Measurements from ENCODE around the gene SLC29A4. TPM values are rescaled to one million over a fixed set of nuclear protein-coding genes. Genes with fewer than 3 reads are reported as not detected.
A peak's percentile ranks its signal among the peaks of the same experiment; 100 is the strongest.

SLC29A4 gene
- total RNA-seq, 1 donor from 2014 or later, result 7.9 TPM

- Mint-ChIP-seq H3K27ac (ENCODE audit: unreplicated experiment) (no peak overlapping the region), H3K4me3 (ENCODE audit: unreplicated experiment) (no peak overlapping the region), H3K9me3 (ENCODE audit: unreplicated experiment) (no peaks in the 10 kb centered on the region), H3K4me1 (ENCODE audit: unreplicated experiment) (peaks cover 3% of the 10 kb centered on the region), H3K27me3 (ENCODE audit: unreplicated experiment) (no peaks in the 10 kb centered on the region), H3K36me3 (ENCODE audit: unreplicated experiment) (peaks cover 48% of the 10 kb centered on the region)
- no peak for TF ChIP-seq CTCF (IDR thresholded peaks at IDR 0.05)
- no peak for DNase-seq (ENCODE audit: extremely low spot score, unreplicated experiment)
Measured at GRCh38 chr7:5333121-5334045, 50.6 kb downstream of the SLC29A4 start.

GRCh38 chr7:5334671-5335070, 51.9 kb downstream of the SLC29A4 start:
- DNase-seq (ENCODE audit: extremely low spot score, unreplicated experiment), result no peak
- Mint-ChIP-seq H3K36me3 (ENCODE audit: unreplicated experiment) (peaks cover 48% of the 10 kb centered on the region), H3K27me3 (ENCODE audit: unreplicated experiment) (no peaks in the 10 kb centered on the region)

GRCh38 chr7:5337047-5337446, 54.3 kb downstream of the SLC29A4 start:
- Mint-ChIP-seq H3K27ac (ENCODE audit: unreplicated experiment) (no peak overlapping the region), H3K36me3 (ENCODE audit: unreplicated experiment) (peaks cover 59% of the 10 kb centered on the region), H3K27me3 (ENCODE audit: unreplicated experiment) (no peaks in the 10 kb centered on the region), H3K9me3 (ENCODE audit: unreplicated experiment) (no peaks in the 10 kb centered on the region), H3K4me1 (ENCODE audit: unreplicated experiment) (peaks cover 3% of the 10 kb centered on the region), H3K4me3 (ENCODE audit: unreplicated experiment) (no peak overlapping the region)
- no peak for TF ChIP-seq CTCF (IDR thresholded peaks at IDR 0.05)
- DNase-seq (ENCODE audit: extremely low spot score, unreplicated experiment), result no peak

More at GRCh38 chr7:5334671-5335070, 51.9 kb downstream of the SLC29A4 start:
- H3K27ac Mint-ChIP-seq (ENCODE audit: unreplicated experiment), result no peak overlapping the region
- no peaks in the 10 kb centered on the region for H3K9me3 Mint-ChIP-seq (ENCODE audit: unreplicated experiment)
- peaks cover 3% of the 10 kb centered on the region for H3K4me1 Mint-ChIP-seq (ENCODE audit: unreplicated experiment)
- no peak for TF ChIP-seq CTCF (IDR thresholded peaks at IDR 0.05)
- no peak overlapping the region for H3K4me3 Mint-ChIP-seq (ENCODE audit: unreplicated experiment)

- no peak for TF ChIP-seq CTCF (IDR thresholded peaks at IDR 0.05)
- Mint-ChIP-seq H3K27ac (ENCODE audit: unreplicated experiment) (peak overlapping the region; percentile 18), H3K4me3 (ENCODE audit: unreplicated experiment) (no peak overlapping the region), H3K9me3 (ENCODE audit: unreplicated experiment) (peaks cover 7% of the 10 kb centered on the region), H3K36me3 (ENCODE audit: unreplicated experiment) (peaks cover 74% of the 10 kb centered on the region), H3K27me3 (ENCODE audit: unreplicated experiment) (no peaks in the 10 kb centered on the region), H3K4me1 (ENCODE audit: unreplicated experiment) (no peaks in the 10 kb centered on the region)
- no peak for DNase-seq (ENCODE audit: extremely low spot score, unreplicated experiment)
Measured at GRCh38 chr7:5339955-5340354, 57.2 kb downstream of the SLC29A4 start.

GRCh38 chr7:5342631-5343030, 59.9 kb downstream of the SLC29A4 start:
- Mint-ChIP-seq H3K4me1 (ENCODE audit: unreplicated experiment) (no peaks in the 10 kb centered on the region), H3K4me3 (ENCODE audit: unreplicated experiment) (no peak overlapping the region), H3K9me3 (ENCODE audit: unreplicated experiment) (peaks cover 7% of the 10 kb centered on the region), H3K27me3 (ENCODE audit: unreplicated experiment) (no peaks in the 10 kb centered on the region), H3K27ac (ENCODE audit: unreplicated experiment) (no peak overlapping the region), H3K36me3 (ENCODE audit: unreplicated experiment) (peaks cover 58% of the 10 kb centered on the region)
- no peak for TF ChIP-seq CTCF (IDR thresholded peaks at IDR 0.05)
- DNase-seq (ENCODE audit: extremely low spot score, unreplicated experiment), result no peak
